Stimulated activated CD4-positive, alpha-beta T cell treated with anti-CD3 and anti-CD28 coated beads, Interleukin-2, amount 100 ng/mL, for 24 hours (primary cell): Measurements from ENCODE around the gene THUMPD2.
"Not testable (repeated sequence)": the region's sequence is repeated elsewhere in the genome, so short reads cannot be mapped to it uniquely, and the experiment has no call there.

Source experiments
- DNase-seq, 2 donors: peaks; one replicate each; pipeline ENCODE4 v3.0.0-alpha.2; 2020

Gene THUMPD2

GRCh38 chr2:39743269-39743776 lies 35.7 kb downstream of the THUMPD2 start:
- DNase-seq: no peak

- DNase-seq: no peak
Observed at GRCh38 chr2:39741871-39742270, 37.2 kb downstream of the THUMPD2 start.

GRCh38 chr2:39739386-39739785 lies 39.7 kb downstream of the THUMPD2 start:
- no peak for DNase-seq

- DNase-seq: no peak
Observed at GRCh38 chr2:39738936-39739335, 40.1 kb downstream of the THUMPD2 start.

- DNase-seq: peak in 1 of 2 donors; percentile 7
Observed at GRCh38 chr2:39737661-39738060, 41.4 kb downstream of the THUMPD2 start.

GRCh38 chr2:39736640-39737039 lies 42.4 kb downstream of the THUMPD2 start:
- DNase-seq: no peak

GRCh38 chr2:39735648-39736047 lies 43.4 kb downstream of the THUMPD2 start:
- DNase-seq: no peak

GRCh38 chr2:39734445-39734844 lies 44.6 kb downstream of the THUMPD2 start:
- no peak for DNase-seq

- no peak for DNase-seq
Observed at GRCh38 chr2:39733070-39733674, 45.9 kb downstream of the THUMPD2 start.

GRCh38 chr2:39732482-39732881 lies 46.6 kb downstream of the THUMPD2 start:
- DNase-seq: no peak

- DNase-seq: no peak
Observed at GRCh38 chr2:39731546-39731945, 47.5 kb downstream of the THUMPD2 start.

GRCh38 chr2:39730685-39731302 lies 48.3 kb downstream of the THUMPD2 start:
- DNase-seq: no peak

GRCh38 chr2:39730276-39730675 lies 48.8 kb downstream of the THUMPD2 start:
- DNase-seq: no peak

- DNase-seq: peak; percentile 35 to 54
Observed at GRCh38 chr2:39728941-39729351, 50.1 kb downstream of the THUMPD2 start.

GRCh38 chr2:39728085-39728484 lies 51.0 kb downstream of the THUMPD2 start:
- not testable (repeated sequence) for DNase-seq

GRCh38 chr2:39725401-39725800 lies 53.7 kb downstream of the THUMPD2 start:
- DNase-seq: no peak

GRCh38 chr2:39724828-39725144 lies 54.3 kb downstream of the THUMPD2 start:
- DNase-seq: no peak

GRCh38 chr2:39723946-39724827 lies 54.9 kb downstream of the THUMPD2 start:
- DNase-seq: no peak

GRCh38 chr2:39723497-39723896 lies 55.6 kb downstream of the THUMPD2 start:
- DNase-seq: no peak

GRCh38 chr2:39720970-39721369 lies 58.1 kb downstream of the THUMPD2 start:
- no peak for DNase-seq

GRCh38 chr2:39719317-39719716 lies 59.7 kb downstream of the THUMPD2 start:
- DNase-seq: no peak

GRCh38 chr2:39718483-39718882 lies 60.6 kb downstream of the THUMPD2 start:
- no peak for DNase-seq

- DNase-seq: no peak
Observed at GRCh38 chr2:39717067-39717466, 62.0 kb downstream of the THUMPD2 start.

GRCh38 chr2:39715822-39716221 lies 63.2 kb downstream of the THUMPD2 start:
- DNase-seq: no peak
